GM12878 (cell line): ENCODE measurements around the gene ANKRD62. TPM values are rescaled to one million over a fixed set of nuclear protein-coding genes. Genes with fewer than 3 reads are reported as not detected.

Source experiments
- ATAC-seq: fragments of 200-7000 bp; cut with Tn5 transposase; 3 replicates; pipeline ENCODE4 v1.9.1; 2020; ENCODE audit warnings: mild to moderate bottlenecking, moderate library complexity
- BruUV-seq: library from RNA; stranded (reverse); fragments of 400-500 nt; replicated peaks from 2 replicates; lab custom pipeline; 2021; lab: Mats Ljungman, UMichigan
- CTCF ChIA-PET: fragments of 300-600 bp; sonication (Branson Sonifier 250); formaldehyde crosslinking; extraction: SDS; loops from one replicate; lab custom pipeline; 2021; ENCODE audit warnings: inconsistent platforms; lab: Yijun Ruan, JAX
- POLR2A ChIA-PET: fragments of 350-600 bp; formaldehyde crosslinking; extraction: SDS; loops from one replicate; lab custom pipeline; 2021; ENCODE audit warnings: inconsistent platforms; lab: Charles Lee
- RAD21 ChIA-PET: fragments of 300-600 bp; sonication (Branson Sonifier 250); formaldehyde crosslinking; loops from one replicate; lab custom pipeline; 2023; ENCODE audit warnings: antibody characterized with exemption; ENCODE audit not compliant: unreplicated experiment; lab: Charles Lee
- SMC1A ChIA-PET: fragments of 300-600 bp; sonication (Branson Sonifier 250); formaldehyde crosslinking; loops from one replicate; lab custom pipeline; 2023; ENCODE audit not compliant: unreplicated experiment, uncharacterized antibody; lab: Charles Lee
- DNase-seq: peaks from one replicate; pipeline ENCODE4 v3.0.0-alpha.2; 2011; ENCODE audit warnings: low read depth, low spot score
- FAIRE-seq: peaks from 3 replicates; lab custom pipeline; 2011; peaks lifted over from hg19 to GRCh38; lab: Jason Lieb, UNC
- H2AFZ ChIP-seq: 2 replicates; pipeline ENCODE4 v1.6.0; 2011; ENCODE audit warnings: low read depth, low read length, control low read depth; ENCODE audit not compliant: control insufficient read depth
- H3K27ac ChIP-seq: 2 replicates; pipeline ENCODE4 v1.5.1; 2011; ENCODE audit warnings: control low read depth; ENCODE audit not compliant: control insufficient read depth, insufficient read depth
- H3K27me3 ChIP-seq, 2 experiments: replicated peaks in 1 of 2; 2 replicates each; pipeline versions ENCODE4 v1.6.0 to v1.6.1; 2011; ENCODE audit warnings: low read length in 1 of 2; ENCODE audit not compliant: control insufficient read depth in 2 of 2, insufficient read depth in 2 of 2
- H3K36me3 ChIP-seq, 2 experiments: 2 replicates each; pipeline ENCODE4 v1.5.1; 2011; ENCODE audit warnings: low read length in 1 of 2; ENCODE audit not compliant: control insufficient read depth in 2 of 2, insufficient read depth in 2 of 2
- H3K4me1 ChIP-seq: 2 replicates; pipeline ENCODE4 v1.6.1; 2011; ENCODE audit warnings: mild to moderate bottlenecking, low read length, moderate library complexity, mixed read lengths; ENCODE audit not compliant: control insufficient read depth, insufficient read depth
- H3K4me2 ChIP-seq: 2 replicates; pipeline ENCODE4 v1.6.0; 2011; ENCODE audit warnings: control low read depth; ENCODE audit not compliant: control insufficient read depth, insufficient read depth
- H3K4me3 ChIP-seq: fragments of 200-600 bp; sonication (generic); 2 replicates; pipeline ENCODE4 v1.5.1; 2016
- H3K79me2 ChIP-seq: 2 replicates; pipeline ENCODE4 v1.6.0; 2011; ENCODE audit warnings: low read length; ENCODE audit not compliant: control insufficient read depth, insufficient read depth
- H3K9ac ChIP-seq: 2 replicates; pipeline ENCODE4 v1.8.0; 2011; ENCODE audit warnings: low read length, control low read depth, mixed read lengths; ENCODE audit not compliant: control insufficient read depth, insufficient read depth
- H3K9me3 ChIP-seq: replicated peaks from 3 replicates; pipeline ENCODE4 v1.5.1; 2011; ENCODE audit warnings: mild to moderate bottlenecking, low read length; ENCODE audit not compliant: control insufficient read depth, insufficient read depth
- H4K20me1 ChIP-seq: 2 replicates; pipeline ENCODE4 v1.6.0; 2011; ENCODE audit not compliant: control insufficient read depth, insufficient read depth
- ATF3 ChIP-seq: IDR thresholded peaks from 2 replicates; pipeline ENCODE4 v1.6.1; 2011; ENCODE audit warnings: low read depth, mild to moderate bottlenecking, low read length, moderate library complexity, borderline replicate concordance; ENCODE audit errors: extremely low read depth
- CEBPZ ChIP-seq: fragments of 150-350 bp; IDR thresholded peaks from 2 replicates; pipeline ENCODE4 v1.6.1; 2016; ENCODE audit warnings: low read depth, low read length
- CHD1 ChIP-seq: IDR thresholded peaks from 2 replicates; pipeline ENCODE4 v1.6.1; 2012; ENCODE audit warnings: low read depth, low read length, improper control_type of control experiment
- HDAC2 ChIP-seq: fragments of 200-600 bp; sonication (generic); IDR thresholded peaks from 2 replicates; pipeline ENCODE4 v1.6.1; 2017
- HDGF ChIP-seq: fragments of 450-650 bp; IDR thresholded peaks from 2 replicates; pipeline ENCODE4 v1.6.1; 2016; ENCODE audit warnings: antibody characterized with exemption
- KAT2A ChIP-seq: conservative IDR thresholded peaks from 2 replicates; pipeline ENCODE4 v1.6.1; 2011; ENCODE audit warnings: low read depth, low read length; ENCODE audit not compliant: control insufficient read depth
- MEF2B ChIP-seq: fragments of 450-650 bp; IDR thresholded peaks from 2 replicates; pipeline ENCODE4 v1.6.1; 2018; ENCODE audit warnings: mild to moderate bottlenecking, moderate library complexity; ENCODE audit not compliant: partially characterized antibody, poor library complexity, severe bottlenecking
- MTA3 ChIP-seq: IDR thresholded peaks from 2 replicates; pipeline ENCODE4 v1.6.1; 2012; ENCODE audit warnings: low read length, inconsistent platforms, borderline replicate concordance
- NFXL1 ChIP-seq: fragments of 450-650 bp; IDR thresholded peaks from 2 replicates; pipeline ENCODE4 v1.6.1; 2017; ENCODE audit warnings: antibody characterized with exemption, mild to moderate bottlenecking, borderline replicate concordance
- NFYB ChIP-seq: IDR thresholded peaks from 2 replicates; pipeline ENCODE4 v1.6.1; 2011; ENCODE audit warnings: low read depth, mild to moderate bottlenecking, low read length, improper control_type of control experiment, moderate library complexity; ENCODE audit not compliant: insufficient read depth
- RAD51 ChIP-seq: fragments of 450-650 bp; IDR thresholded peaks from 2 replicates; pipeline ENCODE4 v1.6.1; 2016; ENCODE audit warnings: moderate library complexity, mild to moderate bottlenecking, inconsistent platforms
- SMC3 ChIP-seq: IDR thresholded peaks from 2 replicates; pipeline ENCODE4 v1.6.1; 2011; ENCODE audit warnings: low read length, improper control_type of control experiment, borderline replicate concordance
- TAF1 ChIP-seq: IDR thresholded peaks from 2 replicates; pipeline ENCODE4 v1.6.1; 2011; ENCODE audit warnings: mild to moderate bottlenecking, low read depth, low read length, borderline replicate concordance
- TARDBP ChIP-seq: IDR thresholded peaks from 2 replicates; pipeline ENCODE4 v1.6.1; 2016; ENCODE audit warnings: borderline replicate concordance
- ZNF384 ChIP-seq: IDR thresholded peaks from 2 replicates; pipeline ENCODE4 v1.6.1; 2012; ENCODE audit warnings: low read depth, mild to moderate bottlenecking, low read length, improper control_type of control experiment, borderline replicate concordance
- WGBS: methylation state at CpG from one replicate; pipeline ENCODE4 v1.1.6; 2016; ENCODE audit warnings: low lambda C conversion rate; ENCODE audit not compliant: insufficient replicate concordance, insufficient coverage; ENCODE audit errors: missing lambda C conversion rate; 5-methylcytosine and 5-hydroxymethylcytosine counted together
- in situ Hi-C: fragments of 300-500 bp; cut with MboI; formaldehyde crosslinking; loops from 9 replicates; pipeline ENCODE4 v1.14.3; 2018; ENCODE audit warnings: mixed read lengths
- intact Hi-C: fragments of 100-400 bp; cut with micrococcal nuclease; formaldehyde crosslinking; loops from one replicate; pipeline ENCODE4 v1.14.2; 2022; ENCODE audit not compliant: unreplicated experiment
- polyA plus RNA-seq, 11 experiments: library from polyadenylated mRNA; depleted of rRNA in 4 of 11; unstranded in 6 of 11; stranded (reverse) in 5 of 11; fragments of >200 nt; fragmentation: Nextera tagmentation in 4 of 11; fragmentation: Illumina TruSeq in 1 of 11; extraction: Ambion mirVana in 4 of 11; extraction: Trizol in 1 of 11; gene quantifications; 1 replicate in 1 of 11; 2 replicates in 10 of 11; pipeline versions ENCODE4 v1.2.1 to v1.2.3, GENCODE V29; 2011 to 2016; ENCODE audit warnings: inconsistent platforms in 2 of 11, missing spikeins in 2 of 11, low read depth in 1 of 11
- total RNA-seq, 4 experiments: library from RNA; depleted of rRNA in 3 of 4; stranded (reverse); fragments of >200 nt in 3 of 4; fragmentation: Illumina TruSeq in 1 of 4; extraction: Trizol in 1 of 4; gene quantifications; 2 replicates each; pipeline versions ENCODE4 v1.2.1 to v1.2.3, GENCODE V29; 2013 to 2021
- TF ChIP-seq, protein P1 (sequence below): fragments of 450-650 bp; IDR thresholded peaks from 2 replicates; pipeline ENCODE4 v1.6.1; 2017; ENCODE audit warnings: mild to moderate bottlenecking, low read depth, inconsistent platforms; ENCODE audit not compliant: poor library complexity, severe bottlenecking

ANKRD62 gene
- total and polyA plus RNA-seq, 10 of the 15 experiments (the other 5 are each of a cell fraction or from before 2014, with no cell fraction given) = not detected

DNA sequence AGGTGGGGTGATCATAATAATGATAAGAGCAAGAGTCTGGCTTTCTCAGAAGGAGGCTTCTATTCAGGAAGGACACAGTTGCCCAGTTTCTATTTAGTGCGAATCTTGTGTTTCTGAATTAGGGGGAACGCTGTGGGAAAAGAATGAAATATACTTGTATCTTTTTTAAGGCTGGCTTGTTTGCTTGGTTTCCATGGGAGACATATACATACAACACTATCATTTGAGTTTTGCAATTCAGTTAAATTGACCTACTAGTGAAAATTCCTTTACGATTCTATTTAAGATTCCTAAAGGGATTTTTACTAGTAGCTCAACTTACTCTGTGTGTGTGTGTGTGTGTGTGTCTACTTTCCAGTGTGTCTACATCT lies 24.7 kb upstream of the ANKRD62 start:
- no peak for ATAC-seq
- Histone ChIP-seq H3K9ac (no peak overlapping the region), H2AFZ (no peak overlapping the region), H4K20me1 (no peaks in the 10 kb centered on the region), H3K4me3 (no peak overlapping the region), H3K27ac (no peak overlapping the region), H3K4me2 (no peak overlapping the region), H3K9me3 (no peaks in the 10 kb centered on the region), H3K36me3 (no peaks in the 10 kb centered on the region), H3K4me1 (no peaks in the 10 kb centered on the region), H3K27me3 (no peaks in the 10 kb centered on the region; a peak in 1 of 4 replicates), H3K79me2 (no peaks in the 10 kb centered on the region)
- POLR2A ChIA-PET = no interaction called here
- in situ Hi-C loops (no loop called here), intact Hi-C loops (no loop called here)
- 84% methylated on average over 3 of the region's 3 CpGs for WGBS
- CTCF ChIA-PET = interaction anchor here (1.3 kb wide), 1 partner anchor 170 kb away, joined by 3 read pairs; no protein-coding TSS in a partner anchor
- no peak for FAIRE-seq
- RAD21 ChIA-PET = interaction anchor here (1.4 kb wide), 1 partner anchor 168 kb away, joined by 3 read pairs; no protein-coding TSS in a partner anchor
- TF ChIP-seq TAF1 = no peak
- no peak for TF ChIP-seq RAD51
- no peak for TF ChIP-seq KAT2A
- no peak for TF ChIP-seq CHD1
- no peak for TF ChIP-seq HDAC2
- TF ChIP-seq ATF3 = no peak
- TF ChIP-seq CEBPZ = no peak
- no peak for TF ChIP-seq MEF2B
- no peak for TF ChIP-seq HDGF
- TF ChIP-seq, protein P1, sequence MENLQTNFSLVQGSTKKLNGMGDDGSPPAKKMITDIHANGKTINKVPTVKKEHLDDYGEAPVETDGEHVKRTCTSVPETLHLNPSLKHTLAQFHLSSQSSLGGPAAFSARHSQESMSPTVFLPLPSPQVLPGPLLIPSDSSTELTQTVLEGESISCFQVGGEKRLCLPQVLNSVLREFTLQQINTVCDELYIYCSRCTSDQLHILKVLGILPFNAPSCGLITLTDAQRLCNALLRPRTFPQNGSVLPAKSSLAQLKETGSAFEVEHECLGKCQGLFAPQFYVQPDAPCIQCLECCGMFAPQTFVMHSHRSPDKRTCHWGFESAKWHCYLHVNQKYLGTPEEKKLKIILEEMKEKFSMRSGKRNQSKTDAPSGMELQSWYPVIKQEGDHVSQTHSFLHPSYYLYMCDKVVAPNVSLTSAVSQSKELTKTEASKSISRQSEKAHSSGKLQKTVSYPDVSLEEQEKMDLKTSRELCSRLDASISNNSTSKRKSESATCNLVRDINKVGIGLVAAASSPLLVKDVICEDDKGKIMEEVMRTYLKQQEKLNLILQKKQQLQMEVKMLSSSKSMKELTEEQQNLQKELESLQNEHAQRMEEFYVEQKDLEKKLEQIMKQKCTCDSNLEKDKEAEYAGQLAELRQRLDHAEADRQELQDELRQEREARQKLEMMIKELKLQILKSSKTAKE = no peak
- no peak for TF ChIP-seq NFXL1
- TF ChIP-seq SMC3 = no peak
- no peak for TF ChIP-seq TARDBP
- no peak for TF ChIP-seq MTA3
- TF ChIP-seq ZNF384 = no peak
- no peak for TF ChIP-seq NFYB
- DNase-seq = no peak
- SMC1A ChIA-PET = interaction anchor here (0.7 kb wide), 1 partner anchor 203 kb away, joined by 3 read pairs; no protein-coding TSS in a partner anchor
- no TSS peak for BruUV-seq
